Endothelial cell of umbilical vein (primary cell): ENCODE data around the gene MGAM2. TPM values are rescaled to one million over a fixed set of nuclear protein-coding genes. Genes with fewer than 3 reads are reported as not detected.

Experiments used
- BruUV-seq: library from RNA; stranded (reverse); fragments of 400-500 nt; replicated peaks from 2 replicates; lab custom pipeline; 2021; lab: Mats Ljungman, UMichigan
- CTCF ChIA-PET: fragments of 300-600, 350-600 bp; sonication (Branson Sonifier 250); formaldehyde crosslinking; loops from one replicate; lab custom pipeline; 2021; ENCODE audit warnings: antibody characterized with exemption, inconsistent platforms; lab: Charles Lee
- POLR2A ChIA-PET: fragments of 300-600, 350-600 bp; sonication (Branson Sonifier 250); formaldehyde crosslinking; loops from one replicate; lab custom pipeline; 2021; ENCODE audit warnings: antibody characterized with exemption, inconsistent platforms; lab: Charles Lee
- DNase-seq: peaks from one replicate; pipeline ENCODE4 v3.0.0-alpha.2; 2011; ENCODE audit warnings: low read depth, low spot score
- FAIRE-seq: peaks from 2 replicates; lab custom pipeline; 2011; peaks lifted over from hg19 to GRCh38; lab: Jason Lieb, UNC
- H2AFZ ChIP-seq: 2 replicates; pipeline ENCODE4 v1.6.0; 2012; ENCODE audit warnings: low read depth, low read length, control low read depth, inconsistent platforms
- H3K27ac ChIP-seq: 2 replicates; pipeline ENCODE4 v1.5.1; 2011; ENCODE audit warnings: low read depth, mild to moderate bottlenecking, control low read depth, low read length, moderate library complexity; ENCODE audit not compliant: insufficient read depth
- H3K27me3 ChIP-seq, 2 experiments: 2 replicates each; pipeline versions ENCODE4 v1.6.0 to v1.6.1; 2011; ENCODE audit warnings: low read length in 2 of 2, mixed read lengths in 1 of 2; ENCODE audit not compliant: control insufficient read depth in 2 of 2, insufficient read depth in 2 of 2
- H3K36me3 ChIP-seq, 2 experiments: 2 replicates in 1 of 2; 3 replicates in 1 of 2; pipeline ENCODE4 v1.5.1; 2011; ENCODE audit warnings: low read length in 2 of 2, mild to moderate bottlenecking in 1 of 2, moderate library complexity in 1 of 2; ENCODE audit not compliant: control insufficient read depth in 2 of 2, insufficient read depth in 2 of 2; ENCODE audit errors: extremely low read depth in 1 of 2
- H3K4me1 ChIP-seq: 3 replicates; pipeline ENCODE4 v1.5.1; 2011; ENCODE audit warnings: mild to moderate bottlenecking, low read length; ENCODE audit not compliant: control insufficient read depth, insufficient read depth; ENCODE audit errors: extremely low read depth
- H3K4me2 ChIP-seq: 2 replicates; pipeline ENCODE4 v1.6.1; 2011; ENCODE audit warnings: low read length, control low read depth, mixed read lengths; ENCODE audit not compliant: insufficient read depth
- H3K4me3 ChIP-seq, 3 experiments: fragments of 200-600 bp in 1 of 3; sonication (generic), shearing (Covaris generic) in 1 of 3; replicated peaks in 1 of 3; 2 replicates each; pipeline ENCODE4 v1.5.1; 2011 to 2016; ENCODE audit warnings: control low read depth in 3 of 3, low read length in 3 of 3, mild to moderate bottlenecking in 2 of 3, inconsistent platforms in 1 of 3, low read depth in 1 of 3, moderate library complexity in 1 of 3; ENCODE audit not compliant: insufficient read depth in 1 of 3
- H3K79me2 ChIP-seq: 2 replicates; pipeline ENCODE4 v1.6.0; 2012; ENCODE audit warnings: low read length, inconsistent platforms; ENCODE audit not compliant: control insufficient read depth, insufficient read depth
- H3K9ac ChIP-seq: replicated peaks from 2 replicates; pipeline ENCODE3; 2011; ENCODE audit warnings: low read length, control low read depth; ENCODE audit not compliant: insufficient read depth; ENCODE audit errors: extremely low read depth
- H3K9me1 ChIP-seq: replicated peaks from 3 replicates; pipeline ENCODE4 v1.6.0; 2011; ENCODE audit warnings: mild to moderate bottlenecking, low read length; ENCODE audit not compliant: control insufficient read depth, insufficient read depth; ENCODE audit errors: extremely low read depth
- H3K9me3 ChIP-seq: replicated peaks from 2 replicates; pipeline ENCODE4 v1.5.1; 2012; ENCODE audit warnings: low read length, inconsistent platforms; ENCODE audit not compliant: control insufficient read depth, insufficient read depth
- H4K20me1 ChIP-seq: replicated peaks from 2 replicates; pipeline ENCODE3; 2011; ENCODE audit warnings: mild to moderate bottlenecking, low read length; ENCODE audit not compliant: control insufficient read depth, insufficient read depth; ENCODE audit errors: extremely low read depth
- FOS ChIP-seq: IDR thresholded peaks from 2 replicates; pipeline ENCODE4 v1.6.1; 2011; ENCODE audit warnings: mild to moderate bottlenecking, low read length, moderate library complexity, borderline replicate concordance; ENCODE audit not compliant: insufficient read depth
- JUN ChIP-seq: IDR thresholded peaks from 2 replicates; pipeline ENCODE4 v1.6.1; 2011; ENCODE audit warnings: borderline replicate concordance, low read depth; ENCODE audit not compliant: insufficient read length, insufficient read depth
- MYC ChIP-seq: IDR thresholded peaks from one replicate; pipeline ENCODE4 v1.6.1; 2011; ENCODE audit warnings: mild to moderate bottlenecking, low read depth, low read length
- dilution Hi-C: fragments of 300-500 bp; cut with MboI; formaldehyde crosslinking; loops from one replicate; pipeline ENCODE4 v1.15.0; 2019; ENCODE audit warnings: low sequenced_read_pairs; ENCODE audit not compliant: extremely low pct_ligation_motif_present
- intact Hi-C: fragments of 100-400 bp; cut with micrococcal nuclease; formaldehyde crosslinking; loops from one replicate; pipeline ENCODE4 v1.10.0; 2022
- polyA plus RNA-seq, 4 experiments: library from polyadenylated mRNA; depleted of rRNA in 3 of 4; stranded (reverse) in 3 of 4; unstranded in 1 of 4; fragments of >200 nt; gene quantifications; 2 replicates each; pipeline versions ENCODE4 v1.2.1 to v1.2.3, GENCODE V29; 2011 to 2012; ENCODE audit warnings: missing spikeins in 1 of 4
- total RNA-seq: library from RNA; stranded (reverse); gene quantifications from 2 replicates; pipeline ENCODE4 v1.2.3, GENCODE V29; 2021
- TF ChIP-seq, protein P1 (sequence below), 2 donors: IDR thresholded peaks; 1 replicate in 1 of 2; 2 replicates in 1 of 2; pipeline ENCODE4 v1.5.1; 2011; ENCODE audit warnings: low read length in 2 of 2, mild to moderate bottlenecking in 2 of 2, moderate library complexity in 2 of 2, control low read depth in 1 of 2, inconsistent platforms in 1 of 2, low read depth in 1 of 2; ENCODE audit not compliant: insufficient read depth in 1 of 2; ENCODE audit errors: extremely low read depth in 1 of 2
- TF ChIP-seq, protein P2 (sequence below): IDR thresholded peaks from 2 replicates; pipeline ENCODE4 v1.6.1; 2011; ENCODE audit not compliant: insufficient read depth, insufficient read length

Gene MGAM2
- total and polyA plus RNA-seq, 2 donors (not counting 3 experiments of a cell fraction or from before 2014, with no cell fraction given): not detected

DNA sequence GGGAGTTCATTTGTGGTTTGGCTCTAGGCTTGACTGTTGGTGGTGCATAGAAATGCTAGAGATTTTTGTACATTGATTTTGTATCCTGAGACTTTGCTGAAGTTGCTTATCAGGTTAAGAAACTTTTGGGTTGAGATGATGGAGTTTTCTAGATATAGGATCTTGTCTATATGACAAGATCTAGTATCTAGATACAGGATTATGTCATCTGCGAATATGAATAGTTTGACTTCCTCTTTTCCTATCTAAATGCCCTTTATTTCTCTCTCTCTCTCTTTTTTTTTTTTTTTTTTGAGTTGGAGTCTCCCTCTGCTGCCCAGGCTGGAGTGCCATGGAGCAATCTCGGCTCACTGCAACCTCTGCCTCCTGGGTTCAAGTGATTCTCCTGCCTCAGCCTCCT, 62.9 kb downstream of the MGAM2 start:
- BruUV-seq: no TSS peak
- H3K4me1 ChIP-seq: no peaks in the 10 kb centered on the region
- H3K9ac ChIP-seq: no peak overlapping the region
- no peak for FAIRE-seq
- dilution Hi-C loops: no loop called here
- no peak overlapping the region for H3K27ac ChIP-seq
- no peak for DNase-seq
- H3K4me3 ChIP-seq: no peak overlapping the region
- H3K79me2 ChIP-seq: no peaks in the 10 kb centered on the region
- H3K36me3 ChIP-seq: no peaks in the 10 kb centered on the region
- no peaks in the 10 kb centered on the region for H3K9me1 ChIP-seq
- no peaks in the 10 kb centered on the region for H3K27me3 ChIP-seq
- TF ChIP-seq MYC (no peak), FOS (no peak), JUN (no peak)
- TF ChIP-seq, protein P1, sequence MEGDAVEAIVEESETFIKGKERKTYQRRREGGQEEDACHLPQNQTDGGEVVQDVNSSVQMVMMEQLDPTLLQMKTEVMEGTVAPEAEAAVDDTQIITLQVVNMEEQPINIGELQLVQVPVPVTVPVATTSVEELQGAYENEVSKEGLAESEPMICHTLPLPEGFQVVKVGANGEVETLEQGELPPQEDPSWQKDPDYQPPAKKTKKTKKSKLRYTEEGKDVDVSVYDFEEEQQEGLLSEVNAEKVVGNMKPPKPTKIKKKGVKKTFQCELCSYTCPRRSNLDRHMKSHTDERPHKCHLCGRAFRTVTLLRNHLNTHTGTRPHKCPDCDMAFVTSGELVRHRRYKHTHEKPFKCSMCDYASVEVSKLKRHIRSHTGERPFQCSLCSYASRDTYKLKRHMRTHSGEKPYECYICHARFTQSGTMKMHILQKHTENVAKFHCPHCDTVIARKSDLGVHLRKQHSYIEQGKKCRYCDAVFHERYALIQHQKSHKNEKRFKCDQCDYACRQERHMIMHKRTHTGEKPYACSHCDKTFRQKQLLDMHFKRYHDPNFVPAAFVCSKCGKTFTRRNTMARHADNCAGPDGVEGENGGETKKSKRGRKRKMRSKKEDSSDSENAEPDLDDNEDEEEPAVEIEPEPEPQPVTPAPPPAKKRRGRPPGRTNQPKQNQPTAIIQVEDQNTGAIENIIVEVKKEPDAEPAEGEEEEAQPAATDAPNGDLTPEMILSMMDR (IDR thresholded peaks at IDR 0.05; ENCODE audit: extremely low read depth in 1 of 2, insufficient read depth in 1 of 2, low read depth in 1 of 2, low read length in 2 of 2): no peak
- TF ChIP-seq, protein P2, sequence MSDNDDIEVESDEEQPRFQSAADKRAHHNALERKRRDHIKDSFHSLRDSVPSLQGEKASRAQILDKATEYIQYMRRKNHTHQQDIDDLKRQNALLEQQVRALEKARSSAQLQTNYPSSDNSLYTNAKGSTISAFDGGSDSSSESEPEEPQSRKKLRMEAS: no peak
- peaks cover 2% of the 10 kb centered on the region for H3K9me3 ChIP-seq
- H2AFZ ChIP-seq: no peak overlapping the region
- intact Hi-C loops: no loop called here
- no peak overlapping the region for H3K4me2 ChIP-seq
- POLR2A ChIA-PET: no interaction called here
- no peaks in the 10 kb centered on the region for H4K20me1 ChIP-seq
- CTCF ChIA-PET: no interaction called here

DNA sequence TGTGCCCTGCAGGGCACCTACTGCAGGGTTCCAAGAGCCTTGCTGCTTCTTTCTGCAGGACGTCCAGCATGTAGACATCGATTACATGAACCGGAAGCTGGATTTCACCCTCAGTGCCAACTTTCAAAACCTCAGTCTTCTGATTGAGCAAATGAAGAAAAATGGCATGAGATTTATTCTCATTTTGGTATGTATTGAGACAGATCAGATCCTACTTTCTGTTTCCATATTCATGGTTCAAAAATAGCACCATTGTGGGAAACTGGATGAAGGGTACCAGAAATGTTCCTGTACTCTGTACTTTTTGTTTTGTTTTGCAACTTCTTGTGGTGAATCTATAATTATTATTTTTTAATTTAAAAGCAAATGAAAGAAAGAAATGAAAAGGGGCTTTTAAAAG, 64.1 kb downstream of the MGAM2 start:
- no peak overlapping the region for H3K27ac ChIP-seq
- BruUV-seq: no TSS peak
- H3K27me3 ChIP-seq: no peaks in the 10 kb centered on the region
- no peak for TF ChIP-seq MYC
- H3K4me2 ChIP-seq: no peak overlapping the region
- no peak overlapping the region for H3K4me3 ChIP-seq
- H3K36me3 ChIP-seq: no peaks in the 10 kb centered on the region
- no peaks in the 10 kb centered on the region for H4K20me1 ChIP-seq
- DNase-seq: no peak
- H3K79me2 ChIP-seq: no peaks in the 10 kb centered on the region
- H3K4me1 ChIP-seq: no peaks in the 10 kb centered on the region
- FAIRE-seq: no peak
- POLR2A ChIA-PET: no interaction called here
- H2AFZ ChIP-seq: no peak overlapping the region
- CTCF ChIA-PET: no interaction called here
- dilution Hi-C loops (no loop called here), intact Hi-C loops (no loop called here)
- peaks cover 2% of the 10 kb centered on the region for H3K9me3 ChIP-seq
- no peak overlapping the region for H3K9ac ChIP-seq
- H3K9me1 ChIP-seq: no peaks in the 10 kb centered on the region
